HCT116 (cell line): ENCODE measurements around the gene DENND5A. TPM values are rescaled to one million over a fixed set of nuclear protein-coding genes. Genes with fewer than 3 reads are reported as not detected.

ENCODE experiments used
- ATAC-seq: fragments of 200-7000 bp; cut with Tn5 transposase; 2 replicates; pipeline ENCODE4 v1.9.1; 2020; ENCODE audit warnings: mild to moderate bottlenecking, moderate library complexity
- BruUV-seq: library from RNA; stranded (reverse); fragments of 400-500 nt; replicated peaks from 2 replicates; lab custom pipeline; 2021; lab: Mats Ljungman, UMichigan
- CTCF ChIA-PET: fragments of 300-600 bp; sonication (Branson Sonifier 250); formaldehyde crosslinking; loops from one replicate; lab custom pipeline; 2021; ENCODE audit warnings: antibody characterized with exemption; lab: Charles Lee
- POLR2A ChIA-PET: fragments of 300-600, 350-600 bp; sonication (Branson Sonifier 250); formaldehyde crosslinking; loops from one replicate; lab custom pipeline; 2021; ENCODE audit warnings: antibody characterized with exemption; lab: Charles Lee
- RAD21 ChIA-PET, 2 experiments: fragments of 300-600 bp; sonication (Branson Sonifier 250); formaldehyde crosslinking; loops; one replicate each; lab custom pipeline; 2023; ENCODE audit warnings: low total read pairs in 2 of 2; ENCODE audit not compliant: uncharacterized antibody in 2 of 2, unreplicated experiment in 2 of 2, low non-redundant PET in 1 of 2; lab: Charles Lee
- DNase-seq: peaks from one replicate; pipeline ENCODE4 v3.0.0-alpha.2; 2010; ENCODE audit warnings: low read depth, low spot score
- H2AFZ ChIP-seq: fragments of 200-600 bp; shearing (Covaris generic), sonication (generic); 2 replicates; pipeline ENCODE4 v1.6.1; 2017; ENCODE audit warnings: low read depth, mixed run types, mixed read lengths, antibody characterized with exemption, low read length; ENCODE audit not compliant: poor library complexity, severe bottlenecking
- H3K27ac ChIP-seq: 2 replicates; pipeline ENCODE4 v1.5.1; 2012; ENCODE audit warnings: low read depth, low read length
- H3K27me3 ChIP-seq: fragments of 200-600 bp; sonication (generic); 2 replicates; pipeline ENCODE4 v1.6.1; 2016; ENCODE audit warnings: mixed run types, low read length, mixed read lengths; ENCODE audit not compliant: insufficient read depth
- H3K36me3 ChIP-seq, 2 experiments: fragments of 200-500 bp in 1 of 2; fragments of 200-600 bp in 1 of 2; sonication (Bioruptor generic) in 1 of 2; sonication (generic) in 1 of 2; 2 replicates each; pipeline versions ENCODE4 v1.5.1 to v1.6.1; 2014 to 2016; ENCODE audit warnings: low read length in 2 of 2, inconsistent platforms in 1 of 2, mixed read lengths in 1 of 2, mixed run types in 1 of 2; ENCODE audit not compliant: insufficient read depth in 2 of 2, control insufficient read depth in 1 of 2
- H3K4me1 ChIP-seq, 2 experiments: fragments of 200-600 bp in 1 of 2; sonication (generic) in 1 of 2; 2 replicates each; pipeline versions ENCODE4 v1.5.1 to v1.6.1; 2012 to 2017; ENCODE audit warnings: low read length in 2 of 2, inconsistent platforms in 1 of 2, mild to moderate bottlenecking in 1 of 2, mixed read lengths in 1 of 2, mixed run types in 1 of 2, moderate library complexity in 1 of 2; ENCODE audit not compliant: insufficient read depth in 2 of 2, control insufficient read depth in 1 of 2
- H3K4me2 ChIP-seq: fragments of 200-600 bp; sonication (generic); 2 replicates; pipeline ENCODE4 v1.6.1; 2017; ENCODE audit warnings: mixed run types, low read length, mixed read lengths
- H3K4me3 ChIP-seq, 2 experiments: fragments of 200-600 bp in 1 of 2; sonication (generic) in 1 of 2; replicated peaks in 1 of 2; 2 replicates each; pipeline ENCODE4 v1.5.1; 2011 to 2016; ENCODE audit warnings: low read length in 2 of 2, control low read depth in 1 of 2, low read depth in 1 of 2, mild to moderate bottlenecking in 1 of 2, mixed read lengths in 1 of 2, mixed run types in 1 of 2
- H3K79me2 ChIP-seq: fragments of 200-600 bp; sonication (generic); 2 replicates; pipeline ENCODE4 v1.6.1; 2017; ENCODE audit warnings: mild to moderate bottlenecking, mixed run types, low read length, moderate library complexity, mixed read lengths; ENCODE audit not compliant: insufficient read depth
- H3K9ac ChIP-seq: fragments of 200-600 bp; sonication (generic); 2 replicates; pipeline ENCODE4 v1.6.1; 2016; ENCODE audit warnings: low read length, mixed read lengths
- H3K9me2 ChIP-seq: fragments of 200-600 bp; sonication (generic), shearing (Covaris generic); 2 replicates; pipeline ENCODE4 v1.6.1; 2017; ENCODE audit warnings: mixed run types, mild to moderate bottlenecking, moderate library complexity; ENCODE audit not compliant: insufficient read depth
- H3K9me3 ChIP-seq, 2 experiments: fragments of 200-500 bp in 1 of 2; fragments of 200-600 bp in 1 of 2; sonication (Bioruptor generic) in 1 of 2; sonication (generic) in 1 of 2; 2 replicates each; pipeline ENCODE4 v1.6.1; 2014 to 2017; ENCODE audit warnings: low read length in 2 of 2, mixed read lengths in 2 of 2, inconsistent platforms in 1 of 2, low read depth in 1 of 2, mild to moderate bottlenecking in 1 of 2, mixed run types in 1 of 2, moderate library complexity in 1 of 2; ENCODE audit not compliant: control insufficient read depth in 1 of 2, insufficient read depth in 1 of 2
- H4K20me1 ChIP-seq: fragments of 200-600 bp; sonication (generic), shearing (Covaris generic); 2 replicates; pipeline ENCODE4 v1.6.1; 2017; ENCODE audit warnings: mixed run types, mild to moderate bottlenecking, moderate library complexity; ENCODE audit not compliant: insufficient read depth
- ATF3 ChIP-seq: IDR thresholded peaks from 2 replicates; pipeline ENCODE4 v1.6.1; 2012
- CBX3 ChIP-seq: IDR thresholded peaks from 2 replicates; pipeline ENCODE4 v1.6.1; 2012; ENCODE audit warnings: low read depth
- CEBPB ChIP-seq: IDR thresholded peaks from 2 replicates; pipeline ENCODE4 v1.6.1; 2012; ENCODE audit warnings: low read depth
- CTCF ChIP-seq, 3 experiments: fragments of 200-600 bp in 1 of 3; sonication (generic) in 1 of 3; IDR thresholded peaks in 2 of 3; conservative IDR thresholded peaks in 1 of 3; 2 replicates each; pipeline ENCODE4 v1.5.1; 2012 to 2017; ENCODE audit warnings: low read depth in 2 of 3, low read length in 2 of 3, antibody characterized with exemption in 1 of 3, borderline replicate concordance in 1 of 3, control low read depth in 1 of 3, mild to moderate bottlenecking in 1 of 3, mixed read lengths in 1 of 3, mixed run types in 1 of 3, moderate library complexity in 1 of 3; ENCODE audit not compliant: insufficient read depth in 1 of 3
- EGR1 ChIP-seq: IDR thresholded peaks from 2 replicates; pipeline ENCODE4 v1.6.1; 2012; ENCODE audit warnings: low read depth
- EZH2 ChIP-seq: fragments of 200-600 bp; sonication (generic); IDR thresholded peaks from 2 replicates; pipeline ENCODE4 v1.6.1; 2017; ENCODE audit warnings: antibody characterized with exemption, mixed run types
- FOSL1 ChIP-seq: IDR thresholded peaks from 2 replicates; pipeline ENCODE4 v1.6.1; 2012; ENCODE audit warnings: low read depth
- MAX ChIP-seq: IDR thresholded peaks from 2 replicates; pipeline ENCODE4 v1.6.1; 2012
- REST ChIP-seq: IDR thresholded peaks from 2 replicates; pipeline ENCODE4 v1.6.1; 2012; ENCODE audit warnings: low read depth
- SIN3A ChIP-seq: IDR thresholded peaks from 2 replicates; pipeline ENCODE4 v1.6.1; 2012; ENCODE audit warnings: low read depth
- SRF ChIP-seq: IDR thresholded peaks from 2 replicates; pipeline ENCODE4 v1.6.1; 2012; ENCODE audit warnings: low read depth
- ZNF274 ChIP-seq: fragments of 200-500 bp; sonication (Bioruptor generic); IDR thresholded peaks from 2 replicates; pipeline ENCODE4 v1.6.1; 2014; ENCODE audit warnings: mild to moderate bottlenecking, low read depth, low read length, inconsistent platforms
- intact Hi-C: fragments of 100-400 bp; cut with micrococcal nuclease; formaldehyde crosslinking; loops from 2 replicates; pipeline ENCODE4 v1.10.0; 2022
- total RNA-seq: library from RNA; stranded (reverse); gene quantifications from one replicate; pipeline ENCODE4 v1.2.1, GENCODE V29; 2021; ENCODE audit not compliant: unreplicated experiment

The DENND5A gene
- total RNA-seq, 1 experiment from 2014 or later = 48.6 TPM

- ChIA-PET RAD21 (no interaction called here), CTCF (no interaction called here), POLR2A (no interaction called here)
- Histone ChIP-seq H3K4me3 (no peak overlapping the region), H3K36me3 (no peaks in the 10 kb centered on the region; a peak in 2 of 4 replicates), H3K4me2 (no peak overlapping the region), H4K20me1 (no peaks in the 10 kb centered on the region), H3K9me2 (no peaks in the 10 kb centered on the region), H3K4me1 (no peaks in the 10 kb centered on the region), H3K9me3 (no peaks in the 10 kb centered on the region), H3K9ac (no peak overlapping the region), H3K27ac (no peak overlapping the region), H2AFZ (no peak overlapping the region), H3K79me2 (no peaks in the 10 kb centered on the region), H3K27me3 (no peaks in the 10 kb centered on the region)
- intact Hi-C loops = no loop called here
- TF ChIP-seq EZH2 (no peak), ZNF274 (no peak), ATF3 (no peak), FOSL1 (no peak), CBX3 (no peak), EGR1 (no peak), CEBPB (no peak), REST (no peak), CTCF (IDR thresholded peaks at IDR 0.05 in 2 of 3, conservative IDR thresholded peaks at IDR 0.05 in 1 of 3; ENCODE audit: borderline replicate concordance in 1 of 3, insufficient read depth in 1 of 3, low read depth in 2 of 3, low read length in 2 of 3) (no peak), SIN3A (no peak), MAX (no peak), SRF (no peak)
- no peak for ATAC-seq
- BruUV-seq = no TSS peak
- no peak for DNase-seq
Observed at GRCh38 chr11:9187616-9188015, 77.5 kb downstream of the DENND5A start.
